Measurements from ENCODE around the gene MAP1LC3B2.

DNA sequence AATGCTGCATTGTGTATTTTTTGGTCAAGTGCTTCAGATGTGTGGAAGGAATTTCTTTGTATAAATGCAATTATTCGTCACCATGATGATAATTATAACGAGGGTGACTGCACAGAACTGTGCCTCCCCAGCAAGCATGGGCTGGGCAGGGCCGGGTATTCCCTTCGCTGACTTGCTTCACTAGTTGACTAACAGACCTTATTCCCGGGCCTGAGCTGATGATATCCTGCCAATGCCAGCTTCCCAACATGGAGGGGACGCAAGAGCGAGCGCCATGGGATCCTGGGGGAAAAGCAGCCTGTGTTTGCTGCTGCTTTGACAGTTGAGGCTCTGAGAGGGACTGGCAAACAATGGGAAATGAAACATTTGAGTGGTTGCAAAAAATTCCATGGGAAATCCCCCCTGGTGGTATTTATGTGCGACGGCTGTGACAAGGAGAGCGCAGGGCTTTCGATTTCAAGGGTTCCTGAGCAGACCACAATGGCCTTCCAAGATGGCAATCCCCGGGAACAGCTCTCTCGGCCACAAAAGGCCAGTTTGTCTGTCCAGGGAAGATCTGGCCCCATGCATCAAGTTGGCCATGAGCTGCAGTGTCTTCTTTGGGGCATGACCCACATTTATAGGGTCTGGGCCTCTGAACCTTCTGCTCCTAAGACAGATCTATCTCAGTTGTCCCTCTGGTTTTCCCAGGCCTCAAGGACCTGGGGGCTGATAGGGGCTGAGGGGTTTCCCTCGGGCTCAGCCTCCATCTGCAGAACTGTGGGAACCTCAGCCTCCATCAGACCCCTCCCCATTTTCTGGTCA is 21.9 kb upstream of the MAP1LC3B2 start:
- TF ChIP-seq, protein P1, sequence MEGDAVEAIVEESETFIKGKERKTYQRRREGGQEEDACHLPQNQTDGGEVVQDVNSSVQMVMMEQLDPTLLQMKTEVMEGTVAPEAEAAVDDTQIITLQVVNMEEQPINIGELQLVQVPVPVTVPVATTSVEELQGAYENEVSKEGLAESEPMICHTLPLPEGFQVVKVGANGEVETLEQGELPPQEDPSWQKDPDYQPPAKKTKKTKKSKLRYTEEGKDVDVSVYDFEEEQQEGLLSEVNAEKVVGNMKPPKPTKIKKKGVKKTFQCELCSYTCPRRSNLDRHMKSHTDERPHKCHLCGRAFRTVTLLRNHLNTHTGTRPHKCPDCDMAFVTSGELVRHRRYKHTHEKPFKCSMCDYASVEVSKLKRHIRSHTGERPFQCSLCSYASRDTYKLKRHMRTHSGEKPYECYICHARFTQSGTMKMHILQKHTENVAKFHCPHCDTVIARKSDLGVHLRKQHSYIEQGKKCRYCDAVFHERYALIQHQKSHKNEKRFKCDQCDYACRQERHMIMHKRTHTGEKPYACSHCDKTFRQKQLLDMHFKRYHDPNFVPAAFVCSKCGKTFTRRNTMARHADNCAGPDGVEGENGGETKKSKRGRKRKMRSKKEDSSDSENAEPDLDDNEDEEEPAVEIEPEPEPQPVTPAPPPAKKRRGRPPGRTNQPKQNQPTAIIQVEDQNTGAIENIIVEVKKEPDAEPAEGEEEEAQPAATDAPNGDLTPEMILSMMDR (IDR thresholded peaks at IDR 0.05; ENCODE audit: insufficient read depth, low read length): no peak
- no peak for TF ChIP-seq POLR2AphosphoS5 (IDR thresholded peaks at IDR 0.05; ENCODE audit: low read depth)
- TF ChIP-seq SPI1 (IDR thresholded peaks at IDR 0.05; ENCODE audit: borderline replicate concordance, low read depth): no peak
- TF ChIP-seq, protein P2, sequence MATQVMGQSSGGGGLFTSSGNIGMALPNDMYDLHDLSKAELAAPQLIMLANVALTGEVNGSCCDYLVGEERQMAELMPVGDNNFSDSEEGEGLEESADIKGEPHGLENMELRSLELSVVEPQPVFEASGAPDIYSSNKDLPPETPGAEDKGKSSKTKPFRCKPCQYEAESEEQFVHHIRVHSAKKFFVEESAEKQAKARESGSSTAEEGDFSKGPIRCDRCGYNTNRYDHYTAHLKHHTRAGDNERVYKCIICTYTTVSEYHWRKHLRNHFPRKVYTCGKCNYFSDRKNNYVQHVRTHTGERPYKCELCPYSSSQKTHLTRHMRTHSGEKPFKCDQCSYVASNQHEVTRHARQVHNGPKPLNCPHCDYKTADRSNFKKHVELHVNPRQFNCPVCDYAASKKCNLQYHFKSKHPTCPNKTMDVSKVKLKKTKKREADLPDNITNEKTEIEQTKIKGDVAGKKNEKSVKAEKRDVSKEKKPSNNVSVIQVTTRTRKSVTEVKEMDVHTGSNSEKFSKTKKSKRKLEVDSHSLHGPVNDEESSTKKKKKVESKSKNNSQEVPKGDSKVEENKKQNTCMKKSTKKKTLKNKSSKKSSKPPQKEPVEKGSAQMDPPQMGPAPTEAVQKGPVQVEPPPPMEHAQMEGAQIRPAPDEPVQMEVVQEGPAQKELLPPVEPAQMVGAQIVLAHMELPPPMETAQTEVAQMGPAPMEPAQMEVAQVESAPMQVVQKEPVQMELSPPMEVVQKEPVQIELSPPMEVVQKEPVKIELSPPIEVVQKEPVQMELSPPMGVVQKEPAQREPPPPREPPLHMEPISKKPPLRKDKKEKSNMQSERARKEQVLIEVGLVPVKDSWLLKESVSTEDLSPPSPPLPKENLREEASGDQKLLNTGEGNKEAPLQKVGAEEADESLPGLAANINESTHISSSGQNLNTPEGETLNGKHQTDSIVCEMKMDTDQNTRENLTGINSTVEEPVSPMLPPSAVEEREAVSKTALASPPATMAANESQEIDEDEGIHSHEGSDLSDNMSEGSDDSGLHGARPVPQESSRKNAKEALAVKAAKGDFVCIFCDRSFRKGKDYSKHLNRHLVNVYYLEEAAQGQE (IDR thresholded peaks at IDR 0.05; ENCODE audit: insufficient replicate concordance, low read depth): no peak
- TF ChIP-seq GABPA (IDR thresholded peaks at IDR 0.05; ENCODE audit: low read depth): no peak
